Measurements from ENCODE around the gene OSBPL6.

DNA sequence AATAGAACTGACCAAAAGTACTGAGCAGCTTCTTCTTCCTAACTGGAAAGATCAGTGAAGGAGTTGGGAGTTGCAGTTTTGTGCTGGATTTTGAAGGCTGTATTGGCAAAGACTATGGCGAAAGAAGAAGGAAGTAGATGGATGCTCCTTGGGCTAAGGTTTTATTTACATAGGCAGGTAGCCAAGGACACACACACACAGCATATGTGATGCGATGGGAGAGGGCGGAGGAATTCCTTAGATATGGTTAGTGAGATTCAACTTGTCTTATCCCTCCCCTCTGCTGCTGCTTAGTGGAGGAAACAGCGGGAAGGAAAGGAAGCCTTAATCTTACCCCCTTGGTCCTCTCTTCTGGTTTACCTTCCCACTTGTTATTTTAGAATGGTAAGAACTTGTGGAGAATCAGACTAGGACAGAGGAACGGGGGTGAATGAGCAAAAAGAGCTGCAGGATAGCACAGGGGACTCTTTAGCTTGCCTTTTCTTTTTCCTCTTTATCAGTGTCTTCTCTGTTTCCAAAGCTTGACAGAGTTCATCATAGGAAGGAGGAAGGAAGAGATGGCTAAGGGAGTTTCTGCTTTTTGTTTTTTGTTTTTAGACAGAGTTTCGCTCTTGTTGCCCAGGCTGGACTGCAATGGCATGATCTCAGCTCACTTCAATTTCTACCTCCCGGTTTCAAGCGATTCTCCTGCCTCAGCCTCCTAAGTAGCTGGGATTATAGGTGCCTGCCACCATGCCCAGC is 87.9 kb downstream of the OSBPL6 start:
- TF ChIP-seq, protein P1, sequence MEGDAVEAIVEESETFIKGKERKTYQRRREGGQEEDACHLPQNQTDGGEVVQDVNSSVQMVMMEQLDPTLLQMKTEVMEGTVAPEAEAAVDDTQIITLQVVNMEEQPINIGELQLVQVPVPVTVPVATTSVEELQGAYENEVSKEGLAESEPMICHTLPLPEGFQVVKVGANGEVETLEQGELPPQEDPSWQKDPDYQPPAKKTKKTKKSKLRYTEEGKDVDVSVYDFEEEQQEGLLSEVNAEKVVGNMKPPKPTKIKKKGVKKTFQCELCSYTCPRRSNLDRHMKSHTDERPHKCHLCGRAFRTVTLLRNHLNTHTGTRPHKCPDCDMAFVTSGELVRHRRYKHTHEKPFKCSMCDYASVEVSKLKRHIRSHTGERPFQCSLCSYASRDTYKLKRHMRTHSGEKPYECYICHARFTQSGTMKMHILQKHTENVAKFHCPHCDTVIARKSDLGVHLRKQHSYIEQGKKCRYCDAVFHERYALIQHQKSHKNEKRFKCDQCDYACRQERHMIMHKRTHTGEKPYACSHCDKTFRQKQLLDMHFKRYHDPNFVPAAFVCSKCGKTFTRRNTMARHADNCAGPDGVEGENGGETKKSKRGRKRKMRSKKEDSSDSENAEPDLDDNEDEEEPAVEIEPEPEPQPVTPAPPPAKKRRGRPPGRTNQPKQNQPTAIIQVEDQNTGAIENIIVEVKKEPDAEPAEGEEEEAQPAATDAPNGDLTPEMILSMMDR (IDR thresholded peaks at IDR 0.05), result no peak
- no peak for TF ChIP-seq POLR2AphosphoS5 (IDR thresholded peaks at IDR 0.05)

Data from sigmoid colon (tissue), 4 donors.